GM10266 (cell line): ENCODE measurements around the gene GNAO1.

ENCODE experiments used
- DNase-seq: peaks from one replicate; pipeline ENCODE4 v3.0.0; 2012; ENCODE audit errors: extremely low spot score
- TF ChIP-seq, protein P1 (sequence below): IDR thresholded peaks from 2 replicates; pipeline ENCODE4 v1.5.1; 2012; ENCODE audit warnings: mild to moderate bottlenecking, low read depth; ENCODE audit not compliant: control insufficient read depth, insufficient read depth; ENCODE audit errors: missing control alignments

GNAO1 gene

DNA sequence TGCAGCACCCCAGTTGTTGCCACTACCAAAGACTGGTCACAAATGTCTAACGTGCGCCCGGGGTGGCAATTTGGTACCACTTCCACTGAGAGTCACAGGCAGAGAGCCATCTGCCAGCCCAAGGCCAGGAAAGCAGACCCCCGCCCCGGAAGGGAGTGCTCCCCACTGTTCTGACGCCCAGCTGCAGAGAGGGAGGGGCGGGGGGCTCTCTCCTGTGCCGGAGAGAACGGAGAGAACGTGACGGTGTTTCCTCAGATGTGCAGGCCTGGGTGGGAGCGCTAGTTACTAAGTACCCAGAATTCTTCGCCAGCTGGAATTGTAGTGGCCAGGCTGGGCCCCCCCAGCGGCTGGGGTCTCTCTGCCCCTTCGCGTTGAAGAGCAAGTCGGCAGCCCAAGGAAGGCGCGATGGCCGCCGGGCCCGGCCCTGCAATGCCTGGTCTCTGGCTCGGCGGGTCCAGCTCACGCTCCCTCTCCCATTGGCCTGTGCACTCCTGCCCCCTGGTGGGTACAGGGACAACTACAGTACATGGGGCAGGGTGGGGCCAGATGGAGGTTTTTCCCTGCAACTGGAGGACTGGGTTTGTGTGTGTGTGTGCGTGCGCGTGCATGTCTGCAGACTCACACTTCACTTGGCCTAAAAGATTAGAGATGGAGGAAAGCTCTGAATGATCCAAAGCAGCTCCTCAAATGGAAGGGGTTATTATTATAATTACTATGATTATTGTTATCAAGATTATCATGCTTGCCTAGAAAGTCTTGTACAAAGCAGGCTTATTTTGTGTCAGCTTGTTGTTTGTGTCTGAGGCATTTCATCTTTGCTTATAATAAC is 126.9 kb downstream of the GNAO1 start:
- TF ChIP-seq, protein P1, sequence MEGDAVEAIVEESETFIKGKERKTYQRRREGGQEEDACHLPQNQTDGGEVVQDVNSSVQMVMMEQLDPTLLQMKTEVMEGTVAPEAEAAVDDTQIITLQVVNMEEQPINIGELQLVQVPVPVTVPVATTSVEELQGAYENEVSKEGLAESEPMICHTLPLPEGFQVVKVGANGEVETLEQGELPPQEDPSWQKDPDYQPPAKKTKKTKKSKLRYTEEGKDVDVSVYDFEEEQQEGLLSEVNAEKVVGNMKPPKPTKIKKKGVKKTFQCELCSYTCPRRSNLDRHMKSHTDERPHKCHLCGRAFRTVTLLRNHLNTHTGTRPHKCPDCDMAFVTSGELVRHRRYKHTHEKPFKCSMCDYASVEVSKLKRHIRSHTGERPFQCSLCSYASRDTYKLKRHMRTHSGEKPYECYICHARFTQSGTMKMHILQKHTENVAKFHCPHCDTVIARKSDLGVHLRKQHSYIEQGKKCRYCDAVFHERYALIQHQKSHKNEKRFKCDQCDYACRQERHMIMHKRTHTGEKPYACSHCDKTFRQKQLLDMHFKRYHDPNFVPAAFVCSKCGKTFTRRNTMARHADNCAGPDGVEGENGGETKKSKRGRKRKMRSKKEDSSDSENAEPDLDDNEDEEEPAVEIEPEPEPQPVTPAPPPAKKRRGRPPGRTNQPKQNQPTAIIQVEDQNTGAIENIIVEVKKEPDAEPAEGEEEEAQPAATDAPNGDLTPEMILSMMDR, result peak; percentile 94
- peak; percentile 88 for DNase-seq

DNA sequence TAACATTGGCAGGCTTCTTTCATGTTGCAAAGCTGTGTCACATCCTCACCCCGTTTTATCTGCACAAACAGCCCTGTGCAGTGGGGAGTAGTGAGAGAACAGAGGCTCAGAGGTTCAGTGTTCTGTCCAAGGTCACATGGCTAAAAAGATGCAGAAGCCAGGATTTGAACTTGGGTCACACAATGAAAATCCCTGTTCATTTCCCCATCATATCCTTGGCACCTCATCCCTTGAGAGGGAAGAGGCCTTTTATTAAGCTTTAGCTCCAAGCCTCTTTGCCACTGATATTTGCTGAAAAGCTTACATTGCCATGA is 127.5 kb downstream of the GNAO1 start:
- no peak for DNase-seq
- TF ChIP-seq, protein P1, result no peak

DNA sequence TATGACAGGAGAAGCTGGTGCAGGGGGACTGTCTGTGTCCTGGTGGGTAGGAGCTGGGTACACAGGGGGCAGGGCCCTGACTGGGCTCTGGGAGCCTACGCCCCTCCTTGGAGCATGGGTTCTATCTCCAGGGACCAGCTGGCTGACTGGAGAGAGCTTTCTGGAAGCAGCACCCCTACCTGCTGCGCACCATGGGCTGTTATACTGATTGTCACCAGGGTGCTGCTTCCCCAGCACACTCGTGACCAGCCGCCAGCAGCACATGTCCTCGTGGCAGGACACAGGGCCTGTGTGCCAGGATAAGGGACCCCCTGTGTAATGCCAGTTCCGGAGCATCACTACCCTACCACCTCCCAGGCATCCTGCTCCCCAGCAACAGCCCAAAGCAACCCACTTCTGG is 128.1 kb downstream of the GNAO1 start:
- TF ChIP-seq, protein P1, result no peak
- DNase-seq, result no peak

DNA sequence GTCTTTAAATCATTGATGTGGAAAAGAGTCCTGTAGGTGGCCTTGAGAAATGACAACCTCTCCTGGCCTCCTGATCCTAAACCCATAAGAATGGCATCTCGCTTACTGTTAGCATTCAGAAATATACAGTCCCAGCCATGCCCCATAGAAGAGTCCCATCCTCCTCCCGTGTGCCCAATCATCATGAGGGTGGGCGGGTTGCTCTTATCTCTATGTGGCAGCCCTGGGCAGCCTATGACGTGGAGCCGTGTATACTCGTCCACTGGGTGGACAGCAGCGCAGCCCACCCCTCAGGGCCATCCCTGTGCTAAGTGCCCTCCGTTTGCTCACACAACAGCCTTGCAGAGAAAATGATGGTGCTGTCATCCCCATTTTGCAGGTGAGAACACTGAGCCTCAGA is 128.8 kb downstream of the GNAO1 start:
- TF ChIP-seq, protein P1, result no peak
- DNase-seq, result no peak

DNA sequence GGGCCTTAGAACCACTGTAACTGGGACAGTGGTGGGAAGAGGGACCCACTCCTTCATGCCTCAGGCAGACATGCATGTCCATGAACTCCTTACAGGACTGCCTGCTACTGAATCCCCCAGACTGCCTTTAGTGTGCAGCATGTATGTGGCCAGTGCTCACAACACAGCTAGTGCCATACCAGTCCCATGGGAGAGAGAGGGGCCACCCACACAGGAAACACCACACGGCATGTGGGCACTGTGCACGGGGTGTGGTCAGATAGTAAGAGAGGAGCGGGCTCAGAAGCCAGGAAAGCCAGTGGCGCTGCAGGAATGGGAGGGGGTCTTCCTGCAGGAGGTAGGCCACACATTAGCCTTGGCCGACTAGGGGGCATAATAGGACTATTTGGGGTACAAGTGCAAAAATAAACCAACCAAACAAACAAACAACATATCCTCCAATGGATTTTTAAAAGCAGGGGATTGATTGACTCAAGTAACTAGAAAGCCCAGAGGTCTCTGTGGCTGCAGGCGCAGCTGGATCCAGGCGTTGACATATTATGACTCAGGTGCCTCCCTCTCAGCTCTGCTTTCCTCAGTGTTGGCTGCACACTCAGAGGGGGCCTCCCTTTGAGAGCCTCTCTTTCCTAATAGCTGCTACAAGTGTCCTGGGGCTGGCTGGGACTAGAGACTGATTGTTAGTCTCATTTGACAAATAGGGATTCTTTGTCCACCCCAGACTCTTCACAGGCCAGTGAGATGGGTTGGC is 129.7 kb downstream of the GNAO1 start:
- no peak for DNase-seq
- TF ChIP-seq, protein P1, result no peak

DNA sequence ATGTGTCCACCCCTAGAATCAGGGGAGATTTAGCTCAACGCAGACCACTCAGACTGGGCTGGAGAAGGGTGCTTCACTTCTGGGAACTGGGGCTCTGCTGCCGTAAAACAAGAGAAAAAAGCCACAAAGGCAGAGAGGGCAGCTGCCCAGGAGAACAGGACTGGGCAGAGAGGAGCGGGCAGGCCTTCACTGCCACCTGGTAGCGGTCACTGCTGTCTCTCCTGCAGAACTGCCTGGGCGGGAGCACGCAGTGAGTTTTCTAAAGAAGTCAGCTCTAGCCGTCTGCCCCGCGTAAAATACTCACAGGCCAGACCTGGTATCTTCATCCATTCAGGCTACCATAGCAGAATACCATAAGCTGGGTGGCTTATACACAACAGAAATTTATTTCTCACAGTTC is 130.3 kb downstream of the GNAO1 start:
- TF ChIP-seq, protein P1, result no peak
- no peak for DNase-seq

DNA sequence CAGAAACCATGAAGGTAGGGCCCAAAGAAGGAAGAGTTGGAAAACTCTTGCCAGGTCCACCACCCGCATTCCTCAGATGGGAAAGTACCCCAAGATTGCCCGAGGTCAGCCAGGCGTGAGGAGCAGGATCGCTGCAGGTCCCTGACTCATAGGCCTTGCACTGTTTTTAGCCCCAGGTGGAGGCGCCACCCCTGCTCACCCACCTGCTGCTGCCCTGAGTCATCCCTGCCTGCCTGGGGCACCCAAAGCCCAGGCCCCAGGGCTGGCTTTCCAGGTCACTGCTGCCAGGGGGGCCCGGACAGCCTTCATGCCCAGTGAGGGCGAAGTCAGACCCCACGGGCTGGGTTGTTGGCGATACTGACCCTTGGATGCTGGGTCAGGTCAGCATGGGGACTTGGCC is 133.1 kb downstream of the GNAO1 start:
- no peak for DNase-seq
- TF ChIP-seq, protein P1, result no peak
